Osteocyte (in vitro differentiated cells): ENCODE measurements around the gene DENND4C. TPM values are rescaled to one million over a fixed set of nuclear protein-coding genes. Genes with fewer than 3 reads are reported as not detected.
"Not testable (repeated sequence)": the region's sequence is repeated elsewhere in the genome, so short reads cannot be mapped to it uniquely, and the experiment has no call there.

Source experiments
- DNase-seq: peaks from one replicate; pipeline ENCODE4 v3.0.0; 2021; ENCODE audit warnings: mixed read lengths; ENCODE audit not compliant: unreplicated experiment; ENCODE audit errors: extremely low spot score
- H3K27ac Mint-ChIP-seq: one replicate; pipeline ENCODE4 v1.8.0; 2021; ENCODE audit warnings: mild to moderate bottlenecking, mixed read lengths; ENCODE audit not compliant: unreplicated experiment
- H3K27me3 Mint-ChIP-seq: one replicate; pipeline ENCODE4 v1.8.0; 2021; ENCODE audit warnings: mixed read lengths; ENCODE audit not compliant: unreplicated experiment
- H3K36me3 Mint-ChIP-seq: one replicate; pipeline ENCODE4 v1.8.0; 2021; ENCODE audit warnings: mixed read lengths; ENCODE audit not compliant: unreplicated experiment
- H3K4me1 Mint-ChIP-seq: one replicate; pipeline ENCODE4 v1.8.0; 2021; ENCODE audit warnings: mixed read lengths; ENCODE audit not compliant: unreplicated experiment
- H3K4me3 Mint-ChIP-seq: one replicate; pipeline ENCODE4 v1.8.0; 2021; ENCODE audit warnings: mild to moderate bottlenecking, moderate library complexity, mixed read lengths; ENCODE audit not compliant: unreplicated experiment
- H3K9me3 Mint-ChIP-seq: one replicate; pipeline ENCODE4 v1.8.0; 2021; ENCODE audit warnings: mixed read lengths; ENCODE audit not compliant: unreplicated experiment
- total RNA-seq: library from RNA; stranded (reverse); gene quantifications from 2 replicates; pipeline ENCODE4 v1.2.1, GENCODE V29; 2021
- TF ChIP-seq, protein P1 (sequence below): fragments of 200-600 bp; sonication (generic); IDR thresholded peaks from 2 replicates; pipeline ENCODE4 v1.5.0; 2021; ENCODE audit warnings: antibody characterized with exemption, mild to moderate bottlenecking, moderate library complexity

Gene DENND4C
- total RNA-seq, 1 donor from 2014 or later, result 41.3 TPM

DNA sequence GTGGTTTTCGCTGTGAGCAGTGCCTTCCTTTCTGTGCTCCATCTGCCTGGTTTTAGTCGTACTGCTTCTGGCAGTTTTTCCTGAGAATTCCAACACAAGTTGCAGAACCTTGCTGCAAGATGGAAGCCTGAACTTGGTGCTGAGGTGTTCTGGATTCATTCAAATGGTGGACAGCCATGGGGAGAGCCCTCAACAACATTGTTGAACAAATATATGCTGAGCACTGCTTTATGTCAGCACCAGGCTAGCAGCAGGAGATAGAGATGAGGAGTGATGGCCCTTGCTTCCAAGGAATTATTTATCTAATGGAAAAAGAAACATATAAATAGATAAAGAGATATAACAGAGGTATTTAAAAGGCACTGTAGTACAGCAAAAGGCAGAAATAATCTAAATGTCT, 156.8 kb downstream of the DENND4C start:
- Mint-ChIP-seq H3K27ac (peak overlapping the region; percentile 10), H3K36me3 (no peaks in the 10 kb centered on the region), H3K4me3 (no peak overlapping the region), H3K4me1 (peaks cover 11% of the 10 kb centered on the region), H3K9me3 (no peaks in the 10 kb centered on the region), H3K27me3 (peaks cover 5% of the 10 kb centered on the region)
- no peak for DNase-seq
- TF ChIP-seq, protein P1, sequence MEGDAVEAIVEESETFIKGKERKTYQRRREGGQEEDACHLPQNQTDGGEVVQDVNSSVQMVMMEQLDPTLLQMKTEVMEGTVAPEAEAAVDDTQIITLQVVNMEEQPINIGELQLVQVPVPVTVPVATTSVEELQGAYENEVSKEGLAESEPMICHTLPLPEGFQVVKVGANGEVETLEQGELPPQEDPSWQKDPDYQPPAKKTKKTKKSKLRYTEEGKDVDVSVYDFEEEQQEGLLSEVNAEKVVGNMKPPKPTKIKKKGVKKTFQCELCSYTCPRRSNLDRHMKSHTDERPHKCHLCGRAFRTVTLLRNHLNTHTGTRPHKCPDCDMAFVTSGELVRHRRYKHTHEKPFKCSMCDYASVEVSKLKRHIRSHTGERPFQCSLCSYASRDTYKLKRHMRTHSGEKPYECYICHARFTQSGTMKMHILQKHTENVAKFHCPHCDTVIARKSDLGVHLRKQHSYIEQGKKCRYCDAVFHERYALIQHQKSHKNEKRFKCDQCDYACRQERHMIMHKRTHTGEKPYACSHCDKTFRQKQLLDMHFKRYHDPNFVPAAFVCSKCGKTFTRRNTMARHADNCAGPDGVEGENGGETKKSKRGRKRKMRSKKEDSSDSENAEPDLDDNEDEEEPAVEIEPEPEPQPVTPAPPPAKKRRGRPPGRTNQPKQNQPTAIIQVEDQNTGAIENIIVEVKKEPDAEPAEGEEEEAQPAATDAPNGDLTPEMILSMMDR, result no peak

DNA sequence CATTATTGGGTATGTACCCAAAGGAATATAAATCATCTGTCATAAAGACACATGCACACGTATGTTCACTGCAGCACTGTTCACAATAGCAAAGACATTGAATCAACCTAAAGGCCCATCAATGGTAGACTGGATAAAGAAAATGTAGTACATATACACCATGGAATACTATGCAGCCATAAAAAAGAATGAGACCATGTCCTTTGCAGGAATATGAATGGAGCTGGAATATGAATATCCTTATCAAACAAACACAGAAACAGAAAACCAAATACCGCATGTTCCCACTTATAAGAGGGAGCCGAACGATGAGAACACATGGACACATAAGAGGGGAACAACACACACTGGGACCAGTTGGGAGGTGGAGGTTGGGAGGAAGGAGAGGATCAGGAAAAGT, 159.0 kb downstream of the DENND4C start:
- not testable (repeated sequence) for H3K27ac Mint-ChIP-seq, H3K9me3 Mint-ChIP-seq, H3K27me3 Mint-ChIP-seq, H3K36me3 Mint-ChIP-seq, DNase-seq, H3K4me3 Mint-ChIP-seq
- H3K4me1 Mint-ChIP-seq, result peaks cover 11% of the 10 kb centered on the region

DNA sequence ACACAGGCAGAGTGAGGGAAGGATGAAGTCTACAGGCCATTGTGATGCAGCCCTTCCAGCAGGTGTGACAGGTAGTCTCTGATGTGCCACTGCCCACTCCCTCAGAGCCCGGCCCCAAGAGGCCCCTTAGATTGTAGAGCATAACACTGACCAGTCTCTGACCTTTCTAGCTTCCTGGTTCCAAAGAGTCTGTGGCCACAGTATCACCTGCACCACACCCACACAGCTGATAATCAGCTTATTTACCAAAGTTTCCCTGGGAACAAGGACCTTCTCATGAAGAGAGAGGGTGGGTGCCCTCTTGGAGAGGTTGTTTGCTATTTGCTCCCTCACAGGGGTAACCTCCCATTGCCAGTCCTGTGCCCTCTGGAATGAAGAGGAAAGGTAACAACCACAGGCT, 167.4 kb downstream of the DENND4C start:
- Mint-ChIP-seq H3K27me3 (peaks cover 25% of the 10 kb centered on the region), H3K36me3 (no peaks in the 10 kb centered on the region), H3K4me1 (no peaks in the 10 kb centered on the region), H3K27ac (no peak overlapping the region), H3K4me3 (no peak overlapping the region), H3K9me3 (no peaks in the 10 kb centered on the region)
- DNase-seq, result no peak
- TF ChIP-seq, protein P1, result no peak

DNA sequence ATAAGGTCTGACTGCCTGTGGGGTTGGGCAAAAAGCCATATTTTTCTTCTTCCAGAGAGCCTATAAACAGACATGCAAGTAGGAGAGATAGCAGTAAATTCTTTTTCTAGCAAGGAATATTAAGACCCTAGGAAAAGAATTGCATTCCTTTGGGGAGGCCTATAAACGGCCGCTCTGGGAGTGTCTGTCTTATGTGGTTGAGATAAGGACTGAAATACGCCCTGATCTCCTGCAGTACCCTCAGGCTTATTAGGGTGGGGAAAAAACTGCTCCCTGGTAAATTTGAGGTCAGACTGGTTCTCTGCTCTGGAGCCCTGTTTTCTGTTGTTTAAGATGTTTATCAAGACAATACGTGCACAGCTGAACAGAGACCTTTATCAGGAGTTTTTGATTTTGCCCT, 172.7 kb downstream of the DENND4C start:
- H3K27ac Mint-ChIP-seq, H3K4me1 Mint-ChIP-seq, DNase-seq, H3K4me3 Mint-ChIP-seq, H3K36me3 Mint-ChIP-seq: not testable (repeated sequence)
- peaks cover 13% of the 10 kb centered on the region for H3K9me3 Mint-ChIP-seq
- H3K27me3 Mint-ChIP-seq, result peaks cover 11% of the 10 kb centered on the region

DNA sequence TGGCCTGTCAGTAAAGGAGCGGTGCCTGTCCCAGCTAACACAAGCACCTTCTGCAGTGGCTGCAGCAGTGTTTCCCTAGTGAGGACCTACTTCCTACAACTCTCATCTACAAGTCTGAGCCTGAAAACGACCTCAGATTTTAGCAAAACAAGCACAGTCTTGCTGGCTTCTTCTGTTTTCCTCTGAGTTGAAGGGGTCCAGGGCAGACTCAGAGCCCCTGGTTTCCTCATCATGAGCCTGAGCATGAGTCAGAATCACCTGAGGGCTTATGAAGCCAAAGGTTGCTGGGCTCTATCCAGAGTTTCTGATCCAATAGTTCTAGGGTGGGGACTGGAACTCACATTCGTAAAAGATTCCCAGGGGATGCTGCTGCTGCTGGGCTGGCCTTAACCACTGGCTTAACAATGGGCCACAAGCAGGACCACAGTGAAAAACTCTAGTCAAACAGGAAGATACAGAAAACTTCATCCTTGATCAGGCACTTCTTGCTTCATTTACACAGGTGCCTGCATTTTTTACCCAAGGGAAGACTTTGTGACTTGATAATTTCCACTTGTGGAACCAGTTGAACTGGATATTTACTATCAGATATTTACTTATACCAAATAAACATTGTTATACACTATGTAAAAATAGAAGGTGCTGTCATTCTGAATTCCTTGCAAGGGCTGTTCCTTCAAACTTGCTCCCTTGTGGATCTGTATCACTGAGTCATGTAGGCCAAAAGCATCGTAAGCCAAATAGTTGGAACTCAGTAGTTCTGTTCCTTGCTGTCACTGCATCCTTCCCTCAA, 174.0 kb downstream of the DENND4C start:
- H3K4me3 Mint-ChIP-seq, result no peak overlapping the region
- no peak overlapping the region for H3K27ac Mint-ChIP-seq
- TF ChIP-seq, protein P1, result no peak
- no peaks in the 10 kb centered on the region for H3K36me3 Mint-ChIP-seq
- no peak for DNase-seq
- H3K9me3 Mint-ChIP-seq, result peaks cover 13% of the 10 kb centered on the region
- peaks cover 5% of the 10 kb centered on the region for H3K4me1 Mint-ChIP-seq
- H3K27me3 Mint-ChIP-seq, result peaks cover 7% of the 10 kb centered on the region

DNA sequence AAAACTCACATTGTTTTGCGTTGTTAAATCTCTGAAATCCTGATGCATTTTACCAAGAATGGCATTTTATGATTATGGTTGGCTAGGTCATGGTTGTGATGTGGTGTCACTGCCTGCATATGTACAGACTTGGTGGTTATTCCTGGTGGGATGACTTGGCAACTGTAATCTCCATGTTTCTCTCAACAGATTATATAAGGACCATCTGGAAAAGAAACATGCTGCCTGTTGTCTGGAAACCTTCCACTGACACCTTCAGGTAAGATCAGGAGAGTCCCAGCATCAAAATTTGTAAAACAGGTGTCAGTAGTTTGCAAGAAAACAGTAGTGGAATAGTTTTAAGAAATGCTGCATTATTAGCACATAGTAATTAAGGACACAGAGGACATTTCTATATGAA, 175.3 kb downstream of the DENND4C start:
- no peaks in the 10 kb centered on the region for H3K36me3 Mint-ChIP-seq
- DNase-seq, result no peak
- TF ChIP-seq, protein P1, result no peak
- peaks cover 13% of the 10 kb centered on the region for H3K9me3 Mint-ChIP-seq
- H3K4me1 Mint-ChIP-seq, result peaks cover 13% of the 10 kb centered on the region
- H3K27ac Mint-ChIP-seq, result no peak overlapping the region
- peaks cover 4% of the 10 kb centered on the region for H3K27me3 Mint-ChIP-seq
- no peak overlapping the region for H3K4me3 Mint-ChIP-seq
